ENCODE results near the gene ZNF610.

ZNF610 gene

DNA sequence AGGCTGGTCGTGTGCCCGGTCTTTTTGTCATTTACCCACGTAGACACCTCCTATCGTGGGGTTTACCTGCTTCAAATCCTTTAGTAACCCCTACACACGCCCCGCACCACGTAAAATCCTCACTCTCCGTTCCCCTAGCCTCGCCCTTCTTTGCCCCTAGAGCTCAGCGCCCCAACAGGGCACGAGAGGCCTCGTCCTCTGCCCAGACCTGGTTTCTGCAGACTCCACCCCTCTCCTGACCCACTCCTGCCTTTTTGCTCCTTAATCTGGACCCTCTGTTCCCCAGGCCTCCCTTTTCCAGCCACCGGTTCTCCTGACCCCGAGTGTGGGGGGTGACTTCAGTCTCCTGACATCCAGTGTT lies 62.0 kb downstream of the ZNF610 start:
- DNase-seq: no peak

DNA sequence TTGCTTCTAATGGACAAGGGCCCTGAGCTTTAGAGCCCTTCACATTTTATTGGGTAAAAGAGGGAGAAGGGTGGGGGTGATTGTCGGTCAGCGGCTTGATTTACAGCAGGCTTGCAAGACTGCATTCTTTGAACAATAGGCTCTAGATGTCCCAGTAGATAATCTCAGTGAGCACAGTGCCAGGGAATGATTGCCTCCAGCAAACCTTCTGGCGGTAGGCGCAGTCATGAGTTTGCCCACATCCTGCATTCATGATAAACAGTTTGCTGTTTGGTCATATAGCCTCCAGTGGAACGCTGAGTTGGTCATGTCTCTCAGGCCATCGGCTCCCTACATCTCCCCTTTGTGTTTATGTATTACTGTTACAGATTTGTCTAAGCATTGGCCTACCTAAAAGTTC lies 74.2 kb downstream of the ZNF610 start:
- DNase-seq: no peak

DNA sequence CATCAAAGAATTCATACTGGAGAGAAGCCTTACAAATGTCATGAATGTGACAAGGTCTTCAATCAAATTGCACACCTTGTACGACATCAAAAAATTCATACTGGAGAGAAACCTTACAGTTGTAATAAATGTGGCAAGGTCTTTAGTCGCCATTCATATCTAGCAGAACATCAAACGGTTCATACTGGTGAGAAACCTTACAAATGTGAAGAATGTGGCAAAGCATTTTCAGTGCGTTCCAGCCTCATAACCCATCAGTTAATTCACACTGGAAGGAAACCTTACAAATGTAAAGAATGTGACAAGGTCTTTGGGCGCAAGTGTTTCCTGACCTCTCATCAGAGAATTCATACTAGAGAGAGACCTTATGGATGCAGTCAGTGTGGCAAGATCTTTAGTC lies 79.7 kb downstream of the ZNF610 start:
- no peak for DNase-seq
